Smooth muscle cell (in vitro differentiated cells): ENCODE measurements around the gene ERI3. TPM values are rescaled to one million over a fixed set of nuclear protein-coding genes. Genes with fewer than 3 reads are reported as not detected.

Experiments
- DNase-seq: peaks from one replicate; lab custom pipeline; 2025; ENCODE audit not compliant: unreplicated experiment; lab: John Stamatoyannopoulos, UW
- H2AFZ ChIP-seq: fragments of 200-600 bp; sonication (generic); 2 replicates; pipeline ENCODE4 v1.6.0; 2016; ENCODE audit warnings: antibody characterized with exemption, low read depth, mild to moderate bottlenecking
- H3F3A ChIP-seq: fragments of 200-600 bp; sonication (generic); 2 replicates; pipeline ENCODE4 v1.6.0; 2017; ENCODE audit warnings: antibody characterized with exemption, low read depth
- H3K27ac ChIP-seq: fragments of 200-600 bp; sonication (generic); 2 replicates; pipeline ENCODE4 v1.5.1; 2016; ENCODE audit warnings: low read depth, mild to moderate bottlenecking
- H3K27me3 ChIP-seq: fragments of 200-600 bp; sonication (generic); 2 replicates; pipeline ENCODE4 v1.6.1; 2016; ENCODE audit warnings: low read depth, mild to moderate bottlenecking
- H3K36me3 ChIP-seq: fragments of 200-600 bp; sonication (generic); 2 replicates; pipeline ENCODE4 v1.5.1; 2016; ENCODE audit warnings: low read depth
- H3K4me1 ChIP-seq: fragments of 200-600 bp; sonication (generic); 2 replicates; pipeline ENCODE4 v1.5.1; 2016; ENCODE audit warnings: low read depth
- H3K4me2 ChIP-seq: fragments of 200-600 bp; sonication (generic); 2 replicates; pipeline ENCODE4 v1.6.0; 2016; ENCODE audit warnings: mild to moderate bottlenecking
- H3K4me3 ChIP-seq: fragments of 200-600 bp; sonication (generic); 2 replicates; pipeline ENCODE4 v1.5.1; 2016; ENCODE audit warnings: mild to moderate bottlenecking
- H3K79me2 ChIP-seq: fragments of 200-600 bp; sonication (generic); 2 replicates; pipeline ENCODE4 v1.6.0; 2016; ENCODE audit warnings: low read depth, mild to moderate bottlenecking
- H3K9ac ChIP-seq: fragments of 200-600 bp; sonication (generic); 2 replicates; pipeline ENCODE4 v1.6.0; 2016; ENCODE audit warnings: low read depth
- H3K9me3 ChIP-seq: fragments of 200-600 bp; sonication (generic); replicated peaks from 2 replicates; pipeline ENCODE4 v1.5.1; 2016; ENCODE audit warnings: low read depth
- H4K20me1 ChIP-seq: fragments of 200-600 bp; sonication (generic); 2 replicates; pipeline ENCODE4 v1.6.0; 2016; ENCODE audit warnings: low read depth
- CTCF ChIP-seq: fragments of 200-600 bp; sonication (generic); IDR thresholded peaks from 2 replicates; pipeline ENCODE4 v1.5.1; 2017; ENCODE audit warnings: borderline replicate concordance, mild to moderate bottlenecking, antibody characterized with exemption; ENCODE audit not compliant: insufficient read depth, poor library complexity, severe bottlenecking
- WGBS: methylation state at CpG from one replicate; pipeline ENCODE4 v1.1.7; 2016; ENCODE audit warnings: low lambda C conversion rate; 5-methylcytosine and 5-hydroxymethylcytosine counted together
- polyA plus RNA-seq: library from polyadenylated mRNA; unstranded; fragments of >200 nt; fragmentation: Nextera tagmentation; extraction: Ambion mirVana; gene quantifications from 2 replicates; pipeline ENCODE4 v1.2.1, GENCODE V29; 2016
- total RNA-seq: library from RNA; depleted of rRNA; stranded (reverse); fragments of >200 nt; gene quantifications from 2 replicates; pipeline ENCODE4 v1.2.3, GENCODE V29; 2014

ERI3 gene
- total and polyA plus RNA-seq, 2 experiments from 2014 or later = 91.2 to 112 TPM

GRCh38 chr1:44354268-44354839 is 703 bp downstream of the ERI3 start:
- TF ChIP-seq CTCF = no peak
- Histone ChIP-seq H3K4me1 (peaks cover 16% of the 10 kb centered on the region), H2AFZ (no peak overlapping the region), H3K27ac (peak overlapping the region; percentile 49), H3K4me2 (peak overlapping the region; percentile 92), H3K9ac (peak overlapping the region; percentile 75), H3K79me2 (peaks cover 34% of the 10 kb centered on the region), H3K36me3 (no peaks in the 10 kb centered on the region), H4K20me1 (peaks cover 30% of the 10 kb centered on the region), H3K4me3 (peak overlapping the region; percentile 86), H3K9me3 (no peaks in the 10 kb centered on the region), H3F3A (peaks cover 4% of the 10 kb centered on the region), H3K27me3 (no peaks in the 10 kb centered on the region)
- WGBS = 38% methylated on average over 10 of the region's 10 CpGs
- DNase-seq = no peak

- H3K4me2 ChIP-seq = peak overlapping the region; percentile 92
- H3K9ac ChIP-seq = no peak overlapping the region
- no peak for DNase-seq
- no peak overlapping the region for H3K4me3 ChIP-seq
- H3K27me3 ChIP-seq = no peaks in the 10 kb centered on the region
- peaks cover 4% of the 10 kb centered on the region for H3F3A ChIP-seq
- no peaks in the 10 kb centered on the region for H3K9me3 ChIP-seq
- H3K4me1 ChIP-seq = peaks cover 16% of the 10 kb centered on the region
- peaks cover 38% of the 10 kb centered on the region for H4K20me1 ChIP-seq
- no peak overlapping the region for H3K27ac ChIP-seq
- 24% methylated on average over 1 of the region's 1 CpG for WGBS
- H3K79me2 ChIP-seq = peaks cover 34% of the 10 kb centered on the region
- TF ChIP-seq CTCF = no peak
- H3K36me3 ChIP-seq = no peaks in the 10 kb centered on the region
- no peak overlapping the region for H2AFZ ChIP-seq
Observed at GRCh38 chr1:44353604-44354003, 1.5 kb downstream of the ERI3 start.

GRCh38 chr1:44351289-44351688 is 3.8 kb downstream of the ERI3 start:
- no peak for TF ChIP-seq CTCF

GRCh38 chr1:44348061-44348485 is 7.0 kb downstream of the ERI3 start:
- Histone ChIP-seq H3K27ac (no peak overlapping the region), H3F3A (no peaks in the 10 kb centered on the region), H3K27me3 (no peaks in the 10 kb centered on the region), H3K9me3 (no peaks in the 10 kb centered on the region), H3K9ac (no peak overlapping the region), H3K36me3 (no peaks in the 10 kb centered on the region), H2AFZ (no peak overlapping the region), H4K20me1 (peaks cover 93% of the 10 kb centered on the region), H3K4me3 (no peak overlapping the region), H3K79me2 (peaks cover 60% of the 10 kb centered on the region), H3K4me2 (no peak overlapping the region), H3K4me1 (peaks cover 10% of the 10 kb centered on the region)
- WGBS = 89% methylated on average over 4 of the region's 4 CpGs
- TF ChIP-seq CTCF = no peak
- DNase-seq = no peak

More at GRCh38 chr1:44351289-44351688, 3.8 kb downstream of the ERI3 start:
- Histone ChIP-seq H3K9ac (no peak overlapping the region), H3K9me3 (no peaks in the 10 kb centered on the region), H3F3A (peaks cover 4% of the 10 kb centered on the region), H3K4me1 (peaks cover 26% of the 10 kb centered on the region), H3K4me2 (peak overlapping the region; percentile 9), H2AFZ (no peak overlapping the region), H3K36me3 (no peaks in the 10 kb centered on the region), H3K79me2 (peaks cover 54% of the 10 kb centered on the region), H3K27ac (peak overlapping the region; percentile 35), H4K20me1 (peaks cover 61% of the 10 kb centered on the region), H3K27me3 (no peaks in the 10 kb centered on the region), H3K4me3 (no peak overlapping the region)
- no peak for DNase-seq
- WGBS = 20% methylated on average over 2 of the region's 2 CpGs
